SK-N-SH (cell line): Measurements from ENCODE around the gene SAPCD2. TPM values are rescaled to one million over a fixed set of nuclear protein-coding genes. Genes with fewer than 3 reads are reported as not detected.

Experiments
- CTCF ChIA-PET: fragments of 300-600, 350-600 bp; formaldehyde crosslinking; extraction: SDS; loops from one replicate; lab custom pipeline; 2021; lab: Yijun Ruan, JAX
- POLR2A ChIA-PET: fragments of 350-600 bp; sonication (Branson Sonifier 250); formaldehyde crosslinking; extraction: SDS; loops from one replicate; lab custom pipeline; 2020; ENCODE audit warnings: antibody characterized with exemption, inconsistent platforms; lab: Yijun Ruan, JAX
- DNase-seq: peaks from one replicate; pipeline ENCODE4 v3.0.0; 2012
- H2AFZ ChIP-seq: fragments of 200-600 bp; sonication (generic); 2 replicates; pipeline ENCODE4 v1.8.1; 2016; ENCODE audit warnings: antibody characterized with exemption, mild to moderate bottlenecking, low read depth
- H3F3A ChIP-seq: fragments of 200-600 bp; sonication (generic); replicated peaks from 2 replicates; pipeline ENCODE3; 2016; ENCODE audit warnings: antibody characterized with exemption, mild to moderate bottlenecking; ENCODE audit not compliant: insufficient read depth
- H3K27ac ChIP-seq, 2 experiments: fragments of 200-500 bp in 1 of 2; fragments of 200-600 bp in 1 of 2; sonication (Bioruptor generic) in 1 of 2; sonication (generic), shearing (Covaris generic) in 1 of 2; 2 replicates each; pipeline versions ENCODE4 v1.5.1 to v1.6.1; 2014 to 2016; ENCODE audit warnings: low read depth in 2 of 2, inconsistent platforms in 1 of 2, low read length in 1 of 2, mild to moderate bottlenecking in 1 of 2, mixed read lengths in 1 of 2
- H3K27me3 ChIP-seq: fragments of 200-600 bp; sonication (generic), shearing (Covaris generic); 2 replicates; pipeline ENCODE4 v1.6.1; 2016; ENCODE audit warnings: mixed run types; ENCODE audit not compliant: insufficient read depth
- H3K36me3 ChIP-seq, 2 experiments: fragments of 200-500 bp in 1 of 2; fragments of 200-600 bp in 1 of 2; sonication (Bioruptor generic) in 1 of 2; sonication (generic) in 1 of 2; replicated peaks in 1 of 2; 2 replicates each; pipeline versions ENCODE3 to v1.5.1; 2014 to 2016; ENCODE audit warnings: low read length in 1 of 2, mild to moderate bottlenecking in 1 of 2; ENCODE audit not compliant: insufficient read depth in 2 of 2, control insufficient read depth in 1 of 2
- H3K4me1 ChIP-seq, 2 experiments: fragments of 200-500 bp in 1 of 2; fragments of 200-600 bp in 1 of 2; sonication (Bioruptor generic) in 1 of 2; sonication (generic), shearing (Covaris generic) in 1 of 2; 2 replicates each; pipeline versions ENCODE4 v1.5.1 to v1.6.1; 2014 to 2016; ENCODE audit warnings: low read depth in 1 of 2, low read length in 1 of 2, mixed run types in 1 of 2; ENCODE audit not compliant: insufficient read depth in 2 of 2, control insufficient read depth in 1 of 2
- H3K4me2 ChIP-seq: fragments of 200-600 bp; sonication (generic), shearing (Covaris generic); 2 replicates; pipeline ENCODE4 v1.6.1; 2017; ENCODE audit warnings: mixed run types
- H3K4me3 ChIP-seq, 2 experiments: fragments of 200-500 bp in 1 of 2; fragments of 200-600 bp in 1 of 2; sonication (Bioruptor generic) in 1 of 2; sonication (generic), shearing (Covaris generic) in 1 of 2; 2 replicates each; pipeline versions ENCODE4 v1.5.1 to v1.8.1; 2014 to 2016; ENCODE audit warnings: low read depth in 2 of 2, inconsistent platforms in 1 of 2, low read length in 1 of 2, mild to moderate bottlenecking in 1 of 2, mixed read lengths in 1 of 2, moderate library complexity in 1 of 2
- H3K79me2 ChIP-seq: fragments of 200-600 bp; sonication (generic); 2 replicates; pipeline ENCODE4 v1.8.1; 2017; ENCODE audit warnings: mild to moderate bottlenecking; ENCODE audit not compliant: insufficient read depth
- H3K9ac ChIP-seq: fragments of 200-600 bp; sonication (generic); 2 replicates; pipeline ENCODE4 v1.6.1; 2017; ENCODE audit warnings: mixed run types
- H3K9me2 ChIP-seq: fragments of 200-600 bp; sonication (generic); 2 replicates; pipeline ENCODE4 v1.6.1; 2017; ENCODE audit warnings: mixed run types
- H3K9me3 ChIP-seq: fragments of 200-600 bp; sonication (generic); 2 replicates; pipeline ENCODE4 v1.6.1; 2017; ENCODE audit warnings: mixed run types, mild to moderate bottlenecking, moderate library complexity
- H4K20me1 ChIP-seq: fragments of 200-600 bp; sonication (generic); 2 replicates; pipeline ENCODE4 v1.6.1; 2017; ENCODE audit warnings: mild to moderate bottlenecking, mixed run types; ENCODE audit not compliant: insufficient read depth
- CHD2 ChIP-seq: fragments of 150-350 bp; IDR thresholded peaks from 2 replicates; pipeline ENCODE4 v1.6.1; 2018; ENCODE audit warnings: low read length; ENCODE audit not compliant: partially characterized antibody
- ELF1 ChIP-seq: IDR thresholded peaks from 2 replicates; pipeline ENCODE4 v1.4.0; 2012
- EZH2phosphoT487 ChIP-seq: fragments of 200-600 bp; sonication (generic); IDR thresholded peaks from 2 replicates; pipeline ENCODE4 v1.6.1; 2017; ENCODE audit warnings: low read depth, mixed run types, mild to moderate bottlenecking, antibody characterized with exemption, moderate library complexity, borderline replicate concordance
- GABPA ChIP-seq: IDR thresholded peaks from 2 replicates; pipeline ENCODE4 v1.4.0; 2012; ENCODE audit warnings: low read depth, mild to moderate bottlenecking
- MXI1 ChIP-seq: IDR thresholded peaks from 2 replicates; pipeline ENCODE4 v1.6.1; 2012; ENCODE audit warnings: mild to moderate bottlenecking, low read depth, low read length, improper control_type of control experiment
- RFX5 ChIP-seq: IDR thresholded peaks from 2 replicates; pipeline ENCODE4 v1.6.1; 2012; ENCODE audit warnings: mild to moderate bottlenecking, improper control_type of control experiment, low read length
- SMC3 ChIP-seq: IDR thresholded peaks from 2 replicates; pipeline ENCODE4 v1.6.1; 2012; ENCODE audit warnings: low read depth, low read length, improper control_type of control experiment
- TAF1 ChIP-seq: IDR thresholded peaks from 2 replicates; pipeline ENCODE4 v1.6.1; 2012; ENCODE audit warnings: low read depth, mild to moderate bottlenecking, low read length, moderate library complexity, borderline replicate concordance
- WGBS: methylation state at CpG from one replicate; pipeline ENCODE4 v1.1.6; 2017; ENCODE audit warnings: low lambda C conversion rate; 5-methylcytosine and 5-hydroxymethylcytosine counted together
- polyA plus RNA-seq, 3 experiments: library from polyadenylated mRNA; depleted of rRNA; stranded (reverse); fragments of >200 nt; gene quantifications; 2 replicates each; pipeline ENCODE4 v1.2.3, GENCODE V29; 2012
- TF ChIP-seq, protein P1 (sequence below): IDR thresholded peaks from 2 replicates; pipeline ENCODE4; 2012
- TF ChIP-seq, protein P2 (sequence below): IDR thresholded peaks from 2 replicates; pipeline ENCODE4 v1.6.1; 2012; ENCODE audit warnings: mild to moderate bottlenecking, low read depth, low read length, moderate library complexity
- TF ChIP-seq, protein P3 (sequence below): fragments of 200-600 bp; sonication (generic); IDR thresholded peaks from 2 replicates; pipeline ENCODE4 v1.6.1; 2017; ENCODE audit warnings: antibody characterized with exemption, mild to moderate bottlenecking, moderate library complexity

Gene SAPCD2
- polyA plus RNA-seq, 1 of the 3 experiments (the other 2 are of a cell fraction), result 6.0 TPM

DNA sequence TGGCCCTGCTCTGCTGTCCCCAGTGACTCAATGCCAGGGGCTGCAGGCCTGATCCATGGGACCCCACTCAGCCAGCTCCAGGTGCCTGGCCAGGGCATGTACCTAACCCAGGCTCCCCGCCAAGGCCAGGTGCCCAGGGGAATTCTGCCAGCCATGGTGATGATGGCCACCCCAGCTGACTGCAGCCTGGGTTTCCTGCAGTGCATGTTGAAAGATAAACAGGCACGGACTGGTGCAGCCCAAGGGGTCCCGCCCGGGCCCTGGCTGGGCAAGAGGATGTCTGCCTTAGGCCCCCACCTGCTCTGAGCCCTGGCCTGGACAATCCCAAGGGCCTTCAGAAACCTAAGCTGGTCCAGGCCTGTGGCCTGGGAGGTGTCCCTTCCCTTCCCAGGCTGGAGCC lies 43.5 kb downstream of the SAPCD2 start:
- H3F3A ChIP-seq, result no peaks in the 10 kb centered on the region
- no peak for DNase-seq
- H3K27ac ChIP-seq, result peak overlapping the region in 1 of 2 experiments; percentile 83; a peak in 2 of 4 replicates
- TF ChIP-seq, protein P1, sequence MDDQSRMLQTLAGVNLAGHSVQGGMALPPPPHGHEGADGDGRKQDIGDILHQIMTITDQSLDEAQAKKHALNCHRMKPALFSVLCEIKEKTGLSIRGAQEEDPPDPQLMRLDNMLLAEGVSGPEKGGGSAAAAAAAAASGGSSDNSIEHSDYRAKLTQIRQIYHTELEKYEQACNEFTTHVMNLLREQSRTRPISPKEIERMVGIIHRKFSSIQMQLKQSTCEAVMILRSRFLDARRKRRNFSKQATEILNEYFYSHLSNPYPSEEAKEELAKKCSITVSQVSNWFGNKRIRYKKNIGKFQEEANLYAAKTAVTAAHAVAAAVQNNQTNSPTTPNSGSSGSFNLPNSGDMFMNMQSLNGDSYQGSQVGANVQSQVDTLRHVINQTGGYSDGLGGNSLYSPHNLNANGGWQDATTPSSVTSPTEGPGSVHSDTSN, result no peak
- TF ChIP-seq GABPA (no peak), TAF1 (no peak), EZH2phosphoT487 (no peak), SMC3 (no peak), MXI1 (0 out of 2 replicates have a peak, but pooled peaks have one; percentile 13), ELF1 (no peak)
- TF ChIP-seq, protein P2, sequence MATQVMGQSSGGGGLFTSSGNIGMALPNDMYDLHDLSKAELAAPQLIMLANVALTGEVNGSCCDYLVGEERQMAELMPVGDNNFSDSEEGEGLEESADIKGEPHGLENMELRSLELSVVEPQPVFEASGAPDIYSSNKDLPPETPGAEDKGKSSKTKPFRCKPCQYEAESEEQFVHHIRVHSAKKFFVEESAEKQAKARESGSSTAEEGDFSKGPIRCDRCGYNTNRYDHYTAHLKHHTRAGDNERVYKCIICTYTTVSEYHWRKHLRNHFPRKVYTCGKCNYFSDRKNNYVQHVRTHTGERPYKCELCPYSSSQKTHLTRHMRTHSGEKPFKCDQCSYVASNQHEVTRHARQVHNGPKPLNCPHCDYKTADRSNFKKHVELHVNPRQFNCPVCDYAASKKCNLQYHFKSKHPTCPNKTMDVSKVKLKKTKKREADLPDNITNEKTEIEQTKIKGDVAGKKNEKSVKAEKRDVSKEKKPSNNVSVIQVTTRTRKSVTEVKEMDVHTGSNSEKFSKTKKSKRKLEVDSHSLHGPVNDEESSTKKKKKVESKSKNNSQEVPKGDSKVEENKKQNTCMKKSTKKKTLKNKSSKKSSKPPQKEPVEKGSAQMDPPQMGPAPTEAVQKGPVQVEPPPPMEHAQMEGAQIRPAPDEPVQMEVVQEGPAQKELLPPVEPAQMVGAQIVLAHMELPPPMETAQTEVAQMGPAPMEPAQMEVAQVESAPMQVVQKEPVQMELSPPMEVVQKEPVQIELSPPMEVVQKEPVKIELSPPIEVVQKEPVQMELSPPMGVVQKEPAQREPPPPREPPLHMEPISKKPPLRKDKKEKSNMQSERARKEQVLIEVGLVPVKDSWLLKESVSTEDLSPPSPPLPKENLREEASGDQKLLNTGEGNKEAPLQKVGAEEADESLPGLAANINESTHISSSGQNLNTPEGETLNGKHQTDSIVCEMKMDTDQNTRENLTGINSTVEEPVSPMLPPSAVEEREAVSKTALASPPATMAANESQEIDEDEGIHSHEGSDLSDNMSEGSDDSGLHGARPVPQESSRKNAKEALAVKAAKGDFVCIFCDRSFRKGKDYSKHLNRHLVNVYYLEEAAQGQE, result no peak
- H3K4me1 ChIP-seq, result peaks cover 5 to 40% of the 10 kb centered on the region in 2 experiments; a peak in 1 of 4 replicates
- H3K27me3 ChIP-seq, result no peaks in the 10 kb centered on the region
- no peaks in the 10 kb centered on the region for H4K20me1 ChIP-seq
- no peaks in the 10 kb centered on the region for H3K9me3 ChIP-seq
- ChIA-PET CTCF (interaction anchor here (0.7 to 15.1 kb wide), 15 partner anchors 8 to 256 kb away, joined by 3 to 350 read pairs (median 6); partner anchors contain the start of genes C8G, CLIC3, FBXW5 and LCN12), POLR2A (interaction anchor here (0.9 kb wide), 1 partner anchor 49 kb away, joined by 3 read pairs; no protein-coding TSS in a partner anchor)
- peak overlapping the region; percentile 58 to 62 for H3K4me3 ChIP-seq
- H3K9ac ChIP-seq, result no peak overlapping the region
- no peaks in the 10 kb centered on the region for H3K9me2 ChIP-seq
- H2AFZ ChIP-seq, result no peak overlapping the region
- no CpG with 5 or more reads among the region's 4 CpGs for WGBS
- H3K79me2 ChIP-seq, result 0 out of 2 replicates have a peak, but pooled peaks cover 3% of the 10 kb centered on the region
- no peaks in the 10 kb centered on the region for H3K36me3 ChIP-seq
- H3K4me2 ChIP-seq, result peak overlapping the region; percentile 86

DNA sequence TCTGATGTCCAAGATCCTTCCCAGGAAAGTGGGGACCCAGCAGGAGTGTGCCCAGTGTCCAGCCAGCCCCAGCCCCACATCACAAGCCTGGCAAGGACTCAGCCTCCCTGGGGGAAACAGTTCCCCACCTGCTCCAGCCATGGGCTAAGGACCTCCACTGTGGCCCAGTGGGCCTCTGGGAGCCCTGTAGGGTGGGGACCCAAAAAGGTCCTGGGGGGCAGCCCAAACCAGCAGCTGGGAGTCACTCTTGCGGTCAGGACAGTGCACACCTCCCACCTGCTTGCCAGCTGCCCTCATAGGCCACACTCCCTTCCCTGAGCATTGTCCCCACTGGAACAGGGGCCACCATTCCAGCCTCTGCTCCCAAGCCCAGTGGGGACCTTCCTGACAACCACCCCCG lies 44.0 kb downstream of the SAPCD2 start:
- H4K20me1 ChIP-seq, result 0 out of 2 replicates have a peak, but pooled peaks cover 3% of the 10 kb centered on the region
- H3K27me3 ChIP-seq, result no peaks in the 10 kb centered on the region
- WGBS, result 67% methylated on average over 2 of the region's 2 CpGs
- no peaks in the 10 kb centered on the region for H3F3A ChIP-seq
- ChIA-PET CTCF (interaction anchor here (0.7 to 15.1 kb wide), 19 partner anchors 9 to 299 kb away, joined by 3 to 350 read pairs (median 4); partner anchors contain the start of genes C8G, CLIC3, FBXW5 and LCN12), POLR2A (interaction anchor here (0.9 kb wide), 1 partner anchor 48 kb away, joined by 3 read pairs; no protein-coding TSS in a partner anchor)
- no peak overlapping the region for H3K4me3 ChIP-seq
- no peaks in the 10 kb centered on the region for H3K36me3 ChIP-seq
- peak overlapping the region; percentile 86; the same call in 1 of the 2 replicates for H3K4me2 ChIP-seq
- no peak for DNase-seq
- H3K79me2 ChIP-seq, result 0 out of 2 replicates have a peak, but pooled peaks cover 3% of the 10 kb centered on the region
- peaks cover 5 to 40% of the 10 kb centered on the region in 2 experiments; a peak in 1 of 4 replicates for H3K4me1 ChIP-seq
- H2AFZ ChIP-seq, result no peak overlapping the region
- no peaks in the 10 kb centered on the region for H3K9me3 ChIP-seq
- H3K9me2 ChIP-seq, result no peaks in the 10 kb centered on the region
- H3K9ac ChIP-seq, result no peak overlapping the region
- peak overlapping the region in 1 of 2 experiments; percentile 83; a peak in 1 of 4 replicates for H3K27ac ChIP-seq
- no peak for TF ChIP-seq CHD2
- TF ChIP-seq, protein P3, sequence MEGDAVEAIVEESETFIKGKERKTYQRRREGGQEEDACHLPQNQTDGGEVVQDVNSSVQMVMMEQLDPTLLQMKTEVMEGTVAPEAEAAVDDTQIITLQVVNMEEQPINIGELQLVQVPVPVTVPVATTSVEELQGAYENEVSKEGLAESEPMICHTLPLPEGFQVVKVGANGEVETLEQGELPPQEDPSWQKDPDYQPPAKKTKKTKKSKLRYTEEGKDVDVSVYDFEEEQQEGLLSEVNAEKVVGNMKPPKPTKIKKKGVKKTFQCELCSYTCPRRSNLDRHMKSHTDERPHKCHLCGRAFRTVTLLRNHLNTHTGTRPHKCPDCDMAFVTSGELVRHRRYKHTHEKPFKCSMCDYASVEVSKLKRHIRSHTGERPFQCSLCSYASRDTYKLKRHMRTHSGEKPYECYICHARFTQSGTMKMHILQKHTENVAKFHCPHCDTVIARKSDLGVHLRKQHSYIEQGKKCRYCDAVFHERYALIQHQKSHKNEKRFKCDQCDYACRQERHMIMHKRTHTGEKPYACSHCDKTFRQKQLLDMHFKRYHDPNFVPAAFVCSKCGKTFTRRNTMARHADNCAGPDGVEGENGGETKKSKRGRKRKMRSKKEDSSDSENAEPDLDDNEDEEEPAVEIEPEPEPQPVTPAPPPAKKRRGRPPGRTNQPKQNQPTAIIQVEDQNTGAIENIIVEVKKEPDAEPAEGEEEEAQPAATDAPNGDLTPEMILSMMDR, result no peak
- no peak for TF ChIP-seq RFX5
